ES-I3 (cell line): ENCODE results near the gene CYP19A1.
"Not testable (repeated sequence)": the region's sequence is repeated elsewhere in the genome, so short reads cannot be mapped to it uniquely, and the experiment has no call there.

Experiments
- H3K36me3 ChIP-seq: 2 replicates; pipeline ENCODE4 v1.6.1; 2013; ENCODE audit warnings: mild to moderate bottlenecking, low read length, control low read depth, moderate library complexity; ENCODE audit not compliant: insufficient read depth
- H3K4me1 ChIP-seq: 2 replicates; pipeline ENCODE4 v1.6.1; 2013; ENCODE audit warnings: mild to moderate bottlenecking, control low read depth, low read length; ENCODE audit not compliant: insufficient read depth
- H3K9ac ChIP-seq: 2 replicates; pipeline ENCODE4 v1.6.1; 2013; ENCODE audit warnings: low read depth, mild to moderate bottlenecking, low read length, moderate library complexity
- H3K9me3 ChIP-seq: 2 replicates; pipeline ENCODE4 v1.6.1; 2013; ENCODE audit warnings: mild to moderate bottlenecking, low read length, moderate library complexity; ENCODE audit not compliant: control insufficient read depth, insufficient read depth

CYP19A1 gene

DNA sequence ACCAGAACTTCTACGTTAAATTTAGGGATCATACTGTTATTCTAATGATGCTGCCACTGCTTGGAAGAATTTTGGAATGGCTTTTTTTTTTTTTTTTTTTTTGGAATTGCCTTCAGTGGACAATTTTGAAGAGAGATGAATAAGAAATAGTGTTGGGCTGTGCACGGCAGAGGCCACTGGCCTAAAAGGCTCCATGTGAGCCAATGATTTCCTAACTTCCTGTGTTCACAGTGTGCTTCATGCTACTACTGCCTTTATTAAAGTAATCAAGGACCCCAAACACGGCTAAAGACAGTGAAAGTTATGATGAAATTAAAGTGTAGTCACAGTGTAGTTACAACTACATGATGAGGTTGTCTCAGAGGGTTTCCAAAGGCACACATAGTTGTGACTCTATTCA lies 142.9 kb downstream of the CYP19A1 start:
- Histone ChIP-seq H3K9ac (no peak overlapping the region), H3K4me1 (peaks cover 7% of the 10 kb centered on the region), H3K36me3 (no peaks in the 10 kb centered on the region), H3K9me3 (no peaks in the 10 kb centered on the region)

- Histone ChIP-seq H3K9me3 (no peaks in the 10 kb centered on the region), H3K36me3 (no peaks in the 10 kb centered on the region), H3K4me1 (peaks cover 7% of the 10 kb centered on the region), H3K9ac (no peak overlapping the region)
These were observed 144.4 kb downstream of the CYP19A1 start for GRCh38 chr15:51193979-51194378.

DNA sequence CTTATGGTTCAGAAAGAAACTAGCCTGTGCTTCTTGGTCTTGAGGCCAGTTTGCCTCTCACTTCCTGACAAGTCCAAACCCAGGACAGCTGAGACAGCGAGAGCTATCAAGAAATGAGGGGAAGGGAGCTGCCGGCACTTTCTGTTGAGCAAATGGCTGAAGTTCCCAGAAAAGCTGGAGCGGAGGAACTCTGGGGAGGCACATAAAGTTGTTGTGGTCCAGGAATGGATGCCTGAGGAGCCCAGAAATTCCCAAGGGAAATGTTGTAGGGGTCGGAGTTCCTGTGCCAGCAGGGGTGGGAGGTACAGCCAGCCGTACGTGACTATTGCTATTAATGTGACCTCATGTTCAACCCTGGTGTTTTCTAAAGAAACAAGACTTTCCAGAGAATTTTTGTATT lies 144.9 kb downstream of the CYP19A1 start:
- H3K9ac ChIP-seq, result no peak overlapping the region

GRCh38 chr15:51192521-51193280 lies 145.7 kb downstream of the CYP19A1 start:
- Histone ChIP-seq H3K9me3 (no peaks in the 10 kb centered on the region), H3K4me1 (peaks cover 7% of the 10 kb centered on the region), H3K36me3 (no peaks in the 10 kb centered on the region), H3K9ac (no peak overlapping the region)

More for the DNA sequence above, 144.9 kb downstream of the CYP19A1 start:
- no peaks in the 10 kb centered on the region for H3K9me3 ChIP-seq
- no peaks in the 10 kb centered on the region for H3K36me3 ChIP-seq
- peaks cover 7% of the 10 kb centered on the region for H3K4me1 ChIP-seq

GRCh38 chr15:51191766-51192165 lies 146.6 kb downstream of the CYP19A1 start:
- peaks cover 7% of the 10 kb centered on the region for H3K4me1 ChIP-seq
- H3K9ac ChIP-seq, result no peak overlapping the region
- H3K36me3 ChIP-seq, result no peaks in the 10 kb centered on the region
- H3K9me3 ChIP-seq, result no peaks in the 10 kb centered on the region

- Histone ChIP-seq H3K9ac (no peak overlapping the region), H3K9me3 (no peaks in the 10 kb centered on the region), H3K4me1 (peaks cover 7% of the 10 kb centered on the region), H3K36me3 (no peaks in the 10 kb centered on the region)
These were observed 147.2 kb downstream of the CYP19A1 start for GRCh38 chr15:51191072-51191670.

- Histone ChIP-seq H3K4me1 (peaks cover 7% of the 10 kb centered on the region), H3K9ac (no peak overlapping the region), H3K36me3 (no peaks in the 10 kb centered on the region), H3K9me3 (no peaks in the 10 kb centered on the region)
These were observed 147.8 kb downstream of the CYP19A1 start for GRCh38 chr15:51190424-51191068.

DNA sequence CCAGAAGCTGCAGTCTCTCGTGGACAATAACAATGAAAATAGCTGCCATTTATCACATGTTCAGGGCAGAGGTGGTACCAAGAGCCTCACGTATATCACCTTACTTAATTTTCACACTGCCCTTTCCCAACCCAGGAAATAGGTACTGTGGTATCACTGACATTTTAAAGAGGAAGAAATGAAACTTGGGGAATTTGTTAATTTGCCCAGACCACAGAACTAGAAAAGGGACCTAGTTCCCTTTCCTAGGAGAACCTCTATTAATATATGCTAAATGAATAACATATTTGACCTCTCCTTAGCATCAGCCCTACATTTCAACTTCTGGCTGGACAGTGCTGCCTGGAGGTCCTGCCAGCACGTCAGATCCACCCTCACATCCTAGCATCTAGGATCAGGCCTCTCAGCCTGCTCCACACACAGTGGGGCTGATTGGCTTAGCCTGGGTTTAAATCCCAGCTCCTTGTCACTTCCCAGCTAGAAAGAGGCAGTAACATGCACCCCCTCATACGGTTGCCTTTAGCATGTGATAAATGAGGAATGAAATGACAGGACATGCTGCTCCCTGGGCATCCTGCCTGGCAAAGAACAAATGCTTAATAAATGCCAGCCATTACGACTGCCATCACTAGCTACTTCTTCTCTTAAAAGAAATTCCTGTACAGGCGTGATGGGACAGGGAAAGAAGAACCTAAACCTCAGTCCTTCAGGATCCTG lies 148.6 kb downstream of the CYP19A1 start:
- Histone ChIP-seq H3K9me3 (no peaks in the 10 kb centered on the region), H3K36me3 (no peaks in the 10 kb centered on the region), H3K4me1 (peaks cover 7% of the 10 kb centered on the region), H3K9ac (no peak overlapping the region)

- H3K36me3 ChIP-seq, H3K9me3 ChIP-seq, H3K9ac ChIP-seq, H3K4me1 ChIP-seq: not testable (repeated sequence)
These were observed 149.6 kb downstream of the CYP19A1 start for GRCh38 chr15:51188791-51189190.

DNA sequence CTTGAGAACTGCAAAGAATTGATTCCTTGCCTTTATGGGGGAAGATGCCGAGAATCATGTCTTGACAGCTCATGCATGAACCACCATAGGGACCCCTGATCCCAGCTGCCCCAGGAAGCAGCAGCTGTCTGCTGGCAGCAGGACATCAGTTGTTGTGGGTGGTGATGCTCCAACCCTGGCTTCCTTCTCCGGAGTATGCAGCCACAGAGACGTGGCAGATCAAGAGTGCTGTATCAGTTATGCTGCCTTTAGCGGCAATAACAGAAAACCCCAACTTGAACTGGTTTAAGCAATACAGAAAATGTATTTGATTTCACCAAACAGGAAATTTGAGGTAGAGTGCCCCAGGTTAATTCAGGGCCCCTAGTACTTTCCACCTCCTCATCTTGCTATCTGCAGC lies 151.5 kb downstream of the CYP19A1 start:
- Histone ChIP-seq H3K9ac (no peak overlapping the region), H3K36me3 (no peaks in the 10 kb centered on the region), H3K9me3 (no peaks in the 10 kb centered on the region), H3K4me1 (peaks cover 7% of the 10 kb centered on the region)

- Histone ChIP-seq H3K4me1 (peaks cover 3% of the 10 kb centered on the region), H3K9me3 (no peaks in the 10 kb centered on the region), H3K36me3 (no peaks in the 10 kb centered on the region), H3K9ac (no peak overlapping the region)
These were observed 152.2 kb downstream of the CYP19A1 start for GRCh38 chr15:51186181-51186705.

DNA sequence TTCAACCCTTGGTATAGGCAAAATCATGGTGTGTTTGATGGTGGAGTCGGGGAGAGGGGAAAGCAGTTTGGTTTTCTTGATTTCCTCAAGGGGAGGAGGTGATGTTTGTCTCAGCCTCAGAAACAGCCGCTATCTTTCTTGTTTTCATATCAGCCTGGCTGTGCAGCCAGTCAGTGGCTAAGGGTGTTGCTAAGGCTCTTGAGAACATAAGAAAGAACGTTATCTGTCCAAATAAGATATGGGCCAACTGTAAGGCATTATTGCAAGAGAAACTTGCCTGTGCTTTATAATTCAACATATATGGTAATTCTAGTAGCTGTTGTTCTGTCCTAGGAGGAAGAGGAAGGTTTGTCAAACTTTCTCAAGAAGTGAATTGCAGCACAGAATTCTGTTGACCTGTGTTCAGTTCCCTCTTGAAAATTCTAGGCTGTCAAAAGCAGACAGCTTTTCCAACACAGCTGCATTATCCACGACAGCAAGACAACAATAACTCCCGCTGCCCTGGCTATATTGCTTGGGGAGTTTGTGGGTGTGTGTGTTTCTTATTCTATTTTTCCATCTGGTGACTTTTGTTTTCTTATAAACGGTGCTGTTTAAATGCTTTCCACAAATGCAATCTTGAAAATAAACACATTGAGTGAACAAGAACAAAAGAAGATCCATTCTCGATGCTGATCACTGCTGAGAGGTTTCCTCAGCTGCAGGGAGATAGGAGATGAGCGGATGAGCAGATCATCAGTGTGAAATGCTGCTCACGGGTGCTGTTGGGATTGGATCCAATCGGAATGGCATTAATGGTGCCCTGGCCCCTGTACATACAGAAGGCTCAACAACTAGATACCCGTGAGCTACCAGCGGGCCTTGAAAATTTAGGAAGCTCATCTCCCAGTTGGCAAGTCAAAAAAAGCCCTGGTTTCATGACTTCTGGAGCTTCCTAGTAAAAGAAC lies 152.9 kb downstream of the CYP19A1 start:
- H3K4me1 ChIP-seq, result no peaks in the 10 kb centered on the region
- no peaks in the 10 kb centered on the region for H3K9me3 ChIP-seq
- H3K36me3 ChIP-seq, result no peaks in the 10 kb centered on the region
- no peak overlapping the region for H3K9ac ChIP-seq

- Histone ChIP-seq H3K9ac (no peak overlapping the region), H3K9me3 (no peaks in the 10 kb centered on the region), H3K4me1 (no peaks in the 10 kb centered on the region), H3K36me3 (no peaks in the 10 kb centered on the region)
These were observed 153.8 kb downstream of the CYP19A1 start for GRCh38 chr15:51184627-51185026.
